HCT116 (cell line): Measurements from ENCODE around the gene DTD1. TPM values are rescaled to one million over a fixed set of nuclear protein-coding genes. Genes with fewer than 3 reads are reported as not detected.

Experiments used
- ATAC-seq: fragments of 200-7000 bp; cut with Tn5 transposase; 2 replicates; pipeline ENCODE4 v1.9.1; 2020; ENCODE audit warnings: mild to moderate bottlenecking, moderate library complexity
- BruUV-seq: library from RNA; stranded (reverse); fragments of 400-500 nt; replicated peaks from 2 replicates; lab custom pipeline; 2021; lab: Mats Ljungman, UMichigan
- CTCF ChIA-PET: fragments of 300-600 bp; sonication (Branson Sonifier 250); formaldehyde crosslinking; loops from one replicate; lab custom pipeline; 2021; ENCODE audit warnings: antibody characterized with exemption; lab: Charles Lee
- POLR2A ChIA-PET: fragments of 300-600, 350-600 bp; sonication (Branson Sonifier 250); formaldehyde crosslinking; loops from one replicate; lab custom pipeline; 2021; ENCODE audit warnings: antibody characterized with exemption; lab: Charles Lee
- RAD21 ChIA-PET, 2 experiments: fragments of 300-600 bp; sonication (Branson Sonifier 250); formaldehyde crosslinking; loops; one replicate each; lab custom pipeline; 2023; ENCODE audit warnings: low total read pairs in 2 of 2; ENCODE audit not compliant: uncharacterized antibody in 2 of 2, unreplicated experiment in 2 of 2, low non-redundant PET in 1 of 2; lab: Charles Lee
- DNase-seq: peaks from one replicate; pipeline ENCODE4 v3.0.0-alpha.2; 2010; ENCODE audit warnings: low read depth, low spot score
- H2AFZ ChIP-seq: fragments of 200-600 bp; shearing (Covaris generic), sonication (generic); 2 replicates; pipeline ENCODE4 v1.6.1; 2017; ENCODE audit warnings: low read depth, mixed run types, mixed read lengths, antibody characterized with exemption, low read length; ENCODE audit not compliant: poor library complexity, severe bottlenecking
- H3K27ac ChIP-seq: 2 replicates; pipeline ENCODE4 v1.5.1; 2012; ENCODE audit warnings: low read depth, low read length
- H3K27me3 ChIP-seq: fragments of 200-600 bp; sonication (generic); 2 replicates; pipeline ENCODE4 v1.6.1; 2016; ENCODE audit warnings: mixed run types, low read length, mixed read lengths; ENCODE audit not compliant: insufficient read depth
- H3K36me3 ChIP-seq, 2 experiments: fragments of 200-500 bp in 1 of 2; fragments of 200-600 bp in 1 of 2; sonication (Bioruptor generic) in 1 of 2; sonication (generic) in 1 of 2; 2 replicates each; pipeline versions ENCODE4 v1.5.1 to v1.6.1; 2014 to 2016; ENCODE audit warnings: low read length in 2 of 2, inconsistent platforms in 1 of 2, mixed read lengths in 1 of 2, mixed run types in 1 of 2; ENCODE audit not compliant: insufficient read depth in 2 of 2, control insufficient read depth in 1 of 2
- H3K4me1 ChIP-seq, 2 experiments: fragments of 200-600 bp in 1 of 2; sonication (generic) in 1 of 2; 2 replicates each; pipeline versions ENCODE4 v1.5.1 to v1.6.1; 2012 to 2017; ENCODE audit warnings: low read length in 2 of 2, inconsistent platforms in 1 of 2, mild to moderate bottlenecking in 1 of 2, mixed read lengths in 1 of 2, mixed run types in 1 of 2, moderate library complexity in 1 of 2; ENCODE audit not compliant: insufficient read depth in 2 of 2, control insufficient read depth in 1 of 2
- H3K4me2 ChIP-seq: fragments of 200-600 bp; sonication (generic); 2 replicates; pipeline ENCODE4 v1.6.1; 2017; ENCODE audit warnings: mixed run types, low read length, mixed read lengths
- H3K4me3 ChIP-seq, 2 experiments: fragments of 200-600 bp in 1 of 2; sonication (generic) in 1 of 2; replicated peaks in 1 of 2; 2 replicates each; pipeline ENCODE4 v1.5.1; 2011 to 2016; ENCODE audit warnings: low read length in 2 of 2, control low read depth in 1 of 2, low read depth in 1 of 2, mild to moderate bottlenecking in 1 of 2, mixed read lengths in 1 of 2, mixed run types in 1 of 2
- H3K79me2 ChIP-seq: fragments of 200-600 bp; sonication (generic); 2 replicates; pipeline ENCODE4 v1.6.1; 2017; ENCODE audit warnings: mild to moderate bottlenecking, mixed run types, low read length, moderate library complexity, mixed read lengths; ENCODE audit not compliant: insufficient read depth
- H3K9ac ChIP-seq: fragments of 200-600 bp; sonication (generic); 2 replicates; pipeline ENCODE4 v1.6.1; 2016; ENCODE audit warnings: low read length, mixed read lengths
- H3K9me2 ChIP-seq: fragments of 200-600 bp; sonication (generic), shearing (Covaris generic); 2 replicates; pipeline ENCODE4 v1.6.1; 2017; ENCODE audit warnings: mixed run types, mild to moderate bottlenecking, moderate library complexity; ENCODE audit not compliant: insufficient read depth
- H3K9me3 ChIP-seq, 2 experiments: fragments of 200-500 bp in 1 of 2; fragments of 200-600 bp in 1 of 2; sonication (Bioruptor generic) in 1 of 2; sonication (generic) in 1 of 2; 2 replicates each; pipeline ENCODE4 v1.6.1; 2014 to 2017; ENCODE audit warnings: low read length in 2 of 2, mixed read lengths in 2 of 2, inconsistent platforms in 1 of 2, low read depth in 1 of 2, mild to moderate bottlenecking in 1 of 2, mixed run types in 1 of 2, moderate library complexity in 1 of 2; ENCODE audit not compliant: control insufficient read depth in 1 of 2, insufficient read depth in 1 of 2
- H4K20me1 ChIP-seq: fragments of 200-600 bp; sonication (generic), shearing (Covaris generic); 2 replicates; pipeline ENCODE4 v1.6.1; 2017; ENCODE audit warnings: mixed run types, mild to moderate bottlenecking, moderate library complexity; ENCODE audit not compliant: insufficient read depth
- CBX3 ChIP-seq: IDR thresholded peaks from 2 replicates; pipeline ENCODE4 v1.6.1; 2012; ENCODE audit warnings: low read depth
- CEBPB ChIP-seq: IDR thresholded peaks from 2 replicates; pipeline ENCODE4 v1.6.1; 2012; ENCODE audit warnings: low read depth
- EGR1 ChIP-seq: IDR thresholded peaks from 2 replicates; pipeline ENCODE4 v1.6.1; 2012; ENCODE audit warnings: low read depth
- ELF1 ChIP-seq: IDR thresholded peaks from 2 replicates; pipeline ENCODE4 v1.6.1; 2012; ENCODE audit warnings: low read depth, borderline replicate concordance
- EZH2 ChIP-seq: fragments of 200-600 bp; sonication (generic); IDR thresholded peaks from 2 replicates; pipeline ENCODE4 v1.6.1; 2017; ENCODE audit warnings: antibody characterized with exemption, mixed run types
- EZH2phosphoT487 ChIP-seq: fragments of 200-600 bp; IDR thresholded peaks from 2 replicates; pipeline ENCODE4 v1.6.1; 2018; ENCODE audit warnings: antibody characterized with exemption, borderline replicate concordance
- FOSL1 ChIP-seq: IDR thresholded peaks from 2 replicates; pipeline ENCODE4 v1.6.1; 2012; ENCODE audit warnings: low read depth
- JUND ChIP-seq: IDR thresholded peaks from 2 replicates; pipeline ENCODE4 v1.6.1; 2012
- POLR2AphosphoS5 ChIP-seq: IDR thresholded peaks from 2 replicates; pipeline ENCODE4 v1.6.1; 2011; ENCODE audit warnings: mild to moderate bottlenecking, low read depth, low read length, moderate library complexity
- SIN3A ChIP-seq: IDR thresholded peaks from 2 replicates; pipeline ENCODE4 v1.6.1; 2012; ENCODE audit warnings: low read depth
- SP1 ChIP-seq: IDR thresholded peaks from 2 replicates; pipeline ENCODE4 v1.6.1; 2012; ENCODE audit warnings: low read depth
- SRF ChIP-seq: IDR thresholded peaks from 2 replicates; pipeline ENCODE4 v1.6.1; 2012; ENCODE audit warnings: low read depth
- TCF7L2 ChIP-seq: IDR thresholded peaks from 2 replicates; pipeline ENCODE4 v1.7.0; 2011; ENCODE audit warnings: borderline replicate concordance, inconsistent platforms; ENCODE audit not compliant: insufficient read depth, insufficient read length; ENCODE audit errors: extremely low read depth
- YY1 ChIP-seq: IDR thresholded peaks from 2 replicates; pipeline ENCODE4 v1.6.1; 2011; ENCODE audit warnings: low read length, low read depth, moderate library complexity, mild to moderate bottlenecking; ENCODE audit not compliant: insufficient replicate concordance; ENCODE audit errors: extremely low read depth
- ZFX ChIP-seq: fragments of 450-650 bp; IDR thresholded peaks from 2 replicates; pipeline ENCODE4 v1.6.1; 2017
- intact Hi-C: fragments of 100-400 bp; cut with micrococcal nuclease; formaldehyde crosslinking; loops from 2 replicates; pipeline ENCODE4 v1.10.0; 2022
- total RNA-seq: library from RNA; stranded (reverse); gene quantifications from one replicate; pipeline ENCODE4 v1.2.1, GENCODE V29; 2021; ENCODE audit not compliant: unreplicated experiment
- TF ChIP-seq, protein P1 (sequence below): IDR thresholded peaks from 2 replicates; pipeline ENCODE4 v1.6.1; 2012

The DTD1 gene
- total RNA-seq, 1 experiment from 2014 or later = 54.5 TPM

DNA sequence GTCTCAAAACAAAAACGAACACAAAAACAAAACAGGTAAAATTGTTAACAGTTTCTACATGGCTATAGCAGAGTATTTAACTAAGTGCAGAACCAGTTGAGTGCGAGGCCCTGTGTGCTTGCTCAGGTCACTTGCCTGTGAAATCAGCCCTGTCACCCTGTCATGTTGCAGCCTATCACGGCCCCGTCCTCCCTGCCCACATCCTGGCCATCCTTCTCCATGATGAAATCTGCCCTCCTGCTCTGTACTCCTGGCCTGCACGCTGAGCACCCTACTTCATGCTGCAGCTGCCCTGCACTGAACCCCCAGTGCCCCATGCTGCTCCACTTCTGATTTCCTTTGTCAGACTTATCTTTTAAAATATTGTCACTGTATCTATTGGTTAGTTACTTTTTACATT lies 62.4 kb downstream of the DTD1 start:
- no peak for ATAC-seq
- no peaks in the 10 kb centered on the region for H3K79me2 ChIP-seq
- intact Hi-C loops = no loop called here
- no peak overlapping the region for H3K4me3 ChIP-seq
- no peaks in the 10 kb centered on the region for H3K27me3 ChIP-seq
- DNase-seq = no peak
- BruUV-seq = no TSS peak
- H3K9me2 ChIP-seq = no peaks in the 10 kb centered on the region
- H2AFZ ChIP-seq = no peak overlapping the region
- no peak overlapping the region for H3K27ac ChIP-seq
- TF ChIP-seq CEBPB (no peak), TCF7L2 (no peak), SP1 (no peak), YY1 (no peak), ZFX (no peak), EGR1 (no peak), SIN3A (no peak), ELF1 (no peak), SRF (no peak)
- TF ChIP-seq, protein P1, sequence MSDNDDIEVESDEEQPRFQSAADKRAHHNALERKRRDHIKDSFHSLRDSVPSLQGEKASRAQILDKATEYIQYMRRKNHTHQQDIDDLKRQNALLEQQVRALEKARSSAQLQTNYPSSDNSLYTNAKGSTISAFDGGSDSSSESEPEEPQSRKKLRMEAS = no peak
- ChIA-PET RAD21 (no interaction called here), CTCF (no interaction called here), POLR2A (no interaction called here)
- H3K36me3 ChIP-seq = no peaks in the 10 kb centered on the region
- no peaks in the 10 kb centered on the region for H4K20me1 ChIP-seq
- H3K9ac ChIP-seq = no peak overlapping the region
- H3K9me3 ChIP-seq = no peaks in the 10 kb centered on the region
- no peaks in the 10 kb centered on the region for H3K4me1 ChIP-seq
- no peak overlapping the region for H3K4me2 ChIP-seq

DNA sequence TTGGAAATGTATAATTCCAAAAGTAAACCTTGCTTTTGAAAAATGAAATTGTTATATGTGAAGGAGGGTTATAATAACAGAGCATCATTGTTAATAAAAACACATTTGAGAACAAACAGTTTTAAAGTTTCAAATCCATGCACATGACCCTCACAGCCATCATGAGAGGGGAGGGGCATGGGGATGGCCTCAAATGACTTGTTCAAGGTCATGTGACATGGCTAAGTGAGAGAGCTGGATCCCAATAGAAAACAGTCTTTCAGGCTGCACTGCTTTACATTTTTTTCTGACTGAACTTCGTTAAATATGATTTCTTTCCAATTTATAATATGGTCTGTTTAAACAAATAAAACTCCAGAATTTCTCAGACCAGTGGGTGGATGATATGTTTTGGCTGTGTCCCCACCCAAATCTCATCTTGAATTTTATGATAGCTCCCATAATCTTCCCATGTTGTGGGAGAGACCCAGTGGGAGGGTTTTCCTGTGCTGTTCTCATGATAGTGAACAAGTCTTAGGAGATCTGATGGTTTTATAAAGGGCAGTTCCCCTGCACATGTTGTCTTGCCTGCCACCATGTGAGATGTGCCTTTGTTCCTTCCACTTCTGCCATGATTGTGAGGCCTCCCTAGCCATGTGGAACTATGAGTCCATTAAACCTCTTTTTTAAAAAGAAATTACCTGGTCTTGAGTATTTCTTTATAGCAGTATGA lies 66.0 kb downstream of the DTD1 start:
- H3K27me3 ChIP-seq = no peaks in the 10 kb centered on the region
- H3K9me2 ChIP-seq = no peaks in the 10 kb centered on the region
- no peak for ATAC-seq
- no peaks in the 10 kb centered on the region for H4K20me1 ChIP-seq
- H3K9ac ChIP-seq = no peak overlapping the region
- no peak overlapping the region for H3K4me2 ChIP-seq
- no TSS peak for BruUV-seq
- RAD21 ChIA-PET = no interaction called here
- H3K4me1 ChIP-seq = no peaks in the 10 kb centered on the region
- intact Hi-C loops = no loop called here
- TF ChIP-seq JUND (no peak), EZH2 (no peak), CBX3 (no peak), FOSL1 (no peak), POLR2AphosphoS5 (no peak), EZH2phosphoT487 (no peak)
- TF ChIP-seq, all 23 proteins: peak for 0
- CTCF ChIA-PET = interaction anchor here (1.1 kb wide), 1 partner anchor 10 kb away, joined by 3 read pairs; no protein-coding TSS in a partner anchor
- no peaks in the 10 kb centered on the region for H3K79me2 ChIP-seq
- H3K4me3 ChIP-seq = no peak overlapping the region
- POLR2A ChIA-PET = no interaction called here
- H3K27ac ChIP-seq = no peak overlapping the region
- H3K36me3 ChIP-seq = no peaks in the 10 kb centered on the region
- no peak for DNase-seq
- H3K9me3 ChIP-seq = no peaks in the 10 kb centered on the region
- H2AFZ ChIP-seq = no peak overlapping the region
